Measurements from ENCODE around the gene ARHGAP1. TPM values are rescaled to one million over a fixed set of nuclear protein-coding genes. Genes with fewer than 3 reads are reported as not detected.

ARHGAP1 gene
- total RNA-seq, 4 donors from 2014 or later = 39.2 to 53.6 (median 45.8) TPM

GRCh38 chr11:46743693-46744339 is 43.4 kb upstream of the ARHGAP1 start:
- no peak for DNase-seq
- Histone ChIP-seq H3K4me1 (no peaks in the 10 kb centered on the region), H3K36me3 (peaks cover 24 to 91% (median 31%) of the 10 kb centered on the region in 3 donors), H3K27ac (peak overlapping the region in 1 of 4 donors; percentile 27), H3K27me3 (no peaks in the 10 kb centered on the region), H3K9me3 (no peaks in the 10 kb centered on the region), H3K4me3 (no peak overlapping the region)
- intact Hi-C loops (cut with DNase I) = no loop called here
- no peak for TF ChIP-seq POLR2A (IDR thresholded peaks at IDR 0.05)
- TF ChIP-seq, protein P1, sequence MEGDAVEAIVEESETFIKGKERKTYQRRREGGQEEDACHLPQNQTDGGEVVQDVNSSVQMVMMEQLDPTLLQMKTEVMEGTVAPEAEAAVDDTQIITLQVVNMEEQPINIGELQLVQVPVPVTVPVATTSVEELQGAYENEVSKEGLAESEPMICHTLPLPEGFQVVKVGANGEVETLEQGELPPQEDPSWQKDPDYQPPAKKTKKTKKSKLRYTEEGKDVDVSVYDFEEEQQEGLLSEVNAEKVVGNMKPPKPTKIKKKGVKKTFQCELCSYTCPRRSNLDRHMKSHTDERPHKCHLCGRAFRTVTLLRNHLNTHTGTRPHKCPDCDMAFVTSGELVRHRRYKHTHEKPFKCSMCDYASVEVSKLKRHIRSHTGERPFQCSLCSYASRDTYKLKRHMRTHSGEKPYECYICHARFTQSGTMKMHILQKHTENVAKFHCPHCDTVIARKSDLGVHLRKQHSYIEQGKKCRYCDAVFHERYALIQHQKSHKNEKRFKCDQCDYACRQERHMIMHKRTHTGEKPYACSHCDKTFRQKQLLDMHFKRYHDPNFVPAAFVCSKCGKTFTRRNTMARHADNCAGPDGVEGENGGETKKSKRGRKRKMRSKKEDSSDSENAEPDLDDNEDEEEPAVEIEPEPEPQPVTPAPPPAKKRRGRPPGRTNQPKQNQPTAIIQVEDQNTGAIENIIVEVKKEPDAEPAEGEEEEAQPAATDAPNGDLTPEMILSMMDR (IDR thresholded peaks at IDR 0.05) = no peak
- WGBS, 2 donors = 71 to 83% methylated on average over 10 of the region's 10 CpGs

DNA sequence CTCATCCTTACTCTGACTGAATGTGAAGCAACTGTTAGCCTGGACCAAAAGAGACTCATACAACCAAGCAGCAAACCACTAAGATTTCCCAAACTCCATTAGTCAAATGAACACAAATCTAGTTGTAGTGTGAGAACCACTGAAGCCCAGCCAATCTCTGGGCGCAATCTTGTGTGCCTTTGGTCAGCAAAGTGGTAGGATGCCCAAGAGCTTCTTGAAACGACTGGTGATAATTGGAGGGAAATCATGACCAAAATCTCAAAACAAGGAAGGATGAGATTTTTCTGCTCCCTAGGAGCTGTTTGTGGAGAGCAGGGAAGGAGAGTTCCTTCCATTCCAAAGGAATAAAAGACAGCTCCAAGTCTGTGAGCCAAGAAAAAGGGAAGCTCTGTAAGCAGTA is 42.6 kb upstream of the ARHGAP1 start:
- Histone ChIP-seq H3K36me3 (peaks cover 23 to 83% (median 27%) of the 10 kb centered on the region in 3 donors), H3K4me1 (no peaks in the 10 kb centered on the region), H3K27me3 (no peaks in the 10 kb centered on the region), H3K27ac (no peak overlapping the region), H3K9me3 (no peaks in the 10 kb centered on the region), H3K4me3 (no peak overlapping the region)
- intact Hi-C loops (cut with DNase I) = no loop called here
- WGBS, 2 donors = 88 to 92% methylated on average over 2 of the region's 2 CpGs
- no peak for DNase-seq
- TF ChIP-seq POLR2A (IDR thresholded peaks at IDR 0.05) = no peak
- TF ChIP-seq, protein P1 (IDR thresholded peaks at IDR 0.05) = no peak

GRCh38 chr11:46741600-46742484 is 41.4 kb upstream of the ARHGAP1 start:
- Histone ChIP-seq H3K36me3 (peaks cover 16 to 71% (median 19%) of the 10 kb centered on the region in 3 donors), H3K4me3 (no peak overlapping the region), H3K4me1 (no peaks in the 10 kb centered on the region), H3K27ac (no peak overlapping the region), H3K27me3 (no peaks in the 10 kb centered on the region), H3K9me3 (no peaks in the 10 kb centered on the region)
- intact Hi-C loops (cut with DNase I) = no loop called here
- no peak for DNase-seq
- 53 to 64% methylated on average over 10 to 12 of the region's 12 CpGs for WGBS, 2 donors
- TF ChIP-seq, protein P1 (IDR thresholded peaks at IDR 0.05) = no peak
- no peak for TF ChIP-seq POLR2A (IDR thresholded peaks at IDR 0.05)

GRCh38 chr11:46738887-46739286 is 38.5 kb upstream of the ARHGAP1 start:
- WGBS, 2 donors = 78 to 83% methylated on average over 6 of the region's 6 CpGs
- no peak overlapping the region for H3K4me3 ChIP-seq
- H3K27me3 ChIP-seq = no peaks in the 10 kb centered on the region
- H3K27ac ChIP-seq = no peak overlapping the region
- no peak for TF ChIP-seq POLR2A (IDR thresholded peaks at IDR 0.05)
- TF ChIP-seq, protein P1 (IDR thresholded peaks at IDR 0.05) = no peak
- H3K9me3 ChIP-seq = no peaks in the 10 kb centered on the region
- intact Hi-C loops (cut with DNase I) = no loop called here
- no peak for DNase-seq
- peaks cover 5 to 41% (median 12%) of the 10 kb centered on the region in 3 donors for H3K36me3 ChIP-seq
- H3K4me1 ChIP-seq = no peaks in the 10 kb centered on the region

DNA sequence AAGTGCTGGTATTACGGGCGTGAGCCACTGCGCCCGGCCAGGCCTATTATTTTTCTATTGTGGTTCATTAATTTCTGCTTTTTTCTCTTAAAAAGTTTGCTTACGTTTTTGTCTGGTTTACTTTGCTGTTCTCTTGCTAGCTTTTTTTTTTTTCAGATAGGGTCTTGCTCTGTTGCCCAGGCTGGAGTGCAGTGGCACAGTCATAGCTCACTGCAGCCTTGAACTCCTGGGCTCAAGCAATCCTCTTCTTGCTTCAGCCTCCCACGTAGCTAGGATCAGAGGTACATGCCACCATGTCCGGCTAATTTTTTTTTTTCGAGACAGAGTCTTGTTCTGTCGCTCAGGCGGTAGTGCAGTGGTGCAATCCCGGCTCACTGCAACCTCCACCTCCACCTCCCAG is 37.3 kb upstream of the ARHGAP1 start:
- DNase-seq = no peak
- intact Hi-C loops (cut with DNase I) = no loop called here
- Histone ChIP-seq H3K27me3 (no peaks in the 10 kb centered on the region), H3K4me1 (no peaks in the 10 kb centered on the region), H3K4me3 (no peak overlapping the region), H3K27ac (no peak overlapping the region), H3K36me3 (peaks cover 0 to 29% (median 6%) of the 10 kb centered on the region in 3 donors), H3K9me3 (no peaks in the 10 kb centered on the region)
- TF ChIP-seq POLR2A (IDR thresholded peaks at IDR 0.05) = no peak
- TF ChIP-seq, protein P1 (IDR thresholded peaks at IDR 0.05) = no peak
- 92 to 96% methylated on average over 11 of the region's 11 CpGs for WGBS, 2 donors
